ENCODE data around the gene PROSER3.
"Not testable (repeated sequence)": the region's sequence is repeated elsewhere in the genome, so short reads cannot be mapped to it uniquely, and the experiment has no call there.

The PROSER3 gene

DNA sequence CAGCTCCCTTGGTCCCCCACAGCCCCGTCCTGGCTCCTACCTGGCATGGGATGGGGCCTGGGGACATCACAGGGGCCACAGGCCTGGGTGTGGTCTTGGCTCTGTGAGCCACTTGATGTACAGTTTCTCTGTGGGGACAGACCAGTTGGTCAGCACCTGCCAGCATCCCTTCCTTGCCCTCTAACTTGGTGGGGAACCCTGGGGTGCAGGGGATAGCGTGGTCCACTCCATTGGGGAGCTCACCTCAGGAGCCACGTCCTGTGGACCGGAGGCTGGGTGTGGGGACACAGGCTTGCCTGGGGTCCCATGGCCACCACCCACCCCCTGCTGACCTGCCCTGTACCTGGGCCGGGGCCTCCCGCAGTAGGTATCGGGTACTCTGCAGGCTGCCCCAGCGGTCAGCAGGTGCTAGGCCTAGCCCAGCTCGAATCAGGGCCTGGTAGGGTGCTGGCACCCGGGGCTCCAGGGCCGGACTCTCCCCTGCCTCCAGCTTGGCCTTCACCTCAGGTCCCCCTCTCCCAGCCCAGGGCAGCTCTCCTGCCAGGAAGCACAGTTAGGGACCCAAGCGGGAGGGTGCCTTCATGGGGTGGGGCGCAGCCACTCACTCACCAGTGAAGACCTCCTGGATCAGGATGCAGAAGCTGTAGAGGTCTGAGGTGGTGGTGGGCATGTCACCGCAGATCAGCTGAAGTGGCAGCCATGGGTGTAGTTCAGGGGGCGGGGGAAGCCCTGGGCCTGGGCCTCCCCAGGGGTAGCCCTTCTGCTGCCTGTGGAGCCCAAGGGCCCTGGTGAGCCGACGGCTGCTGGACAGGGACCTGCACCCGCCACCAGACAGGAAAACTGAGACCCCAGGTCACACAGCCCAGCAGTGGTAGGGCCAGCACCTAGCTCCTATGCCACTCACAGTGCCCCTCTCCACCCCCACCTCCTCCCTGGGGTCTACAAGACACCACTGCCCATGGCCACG is 32.3 kb downstream of the PROSER3 start:
- DNase-seq (ENCODE audit: low read depth in 2 of 2): no peak

DNA sequence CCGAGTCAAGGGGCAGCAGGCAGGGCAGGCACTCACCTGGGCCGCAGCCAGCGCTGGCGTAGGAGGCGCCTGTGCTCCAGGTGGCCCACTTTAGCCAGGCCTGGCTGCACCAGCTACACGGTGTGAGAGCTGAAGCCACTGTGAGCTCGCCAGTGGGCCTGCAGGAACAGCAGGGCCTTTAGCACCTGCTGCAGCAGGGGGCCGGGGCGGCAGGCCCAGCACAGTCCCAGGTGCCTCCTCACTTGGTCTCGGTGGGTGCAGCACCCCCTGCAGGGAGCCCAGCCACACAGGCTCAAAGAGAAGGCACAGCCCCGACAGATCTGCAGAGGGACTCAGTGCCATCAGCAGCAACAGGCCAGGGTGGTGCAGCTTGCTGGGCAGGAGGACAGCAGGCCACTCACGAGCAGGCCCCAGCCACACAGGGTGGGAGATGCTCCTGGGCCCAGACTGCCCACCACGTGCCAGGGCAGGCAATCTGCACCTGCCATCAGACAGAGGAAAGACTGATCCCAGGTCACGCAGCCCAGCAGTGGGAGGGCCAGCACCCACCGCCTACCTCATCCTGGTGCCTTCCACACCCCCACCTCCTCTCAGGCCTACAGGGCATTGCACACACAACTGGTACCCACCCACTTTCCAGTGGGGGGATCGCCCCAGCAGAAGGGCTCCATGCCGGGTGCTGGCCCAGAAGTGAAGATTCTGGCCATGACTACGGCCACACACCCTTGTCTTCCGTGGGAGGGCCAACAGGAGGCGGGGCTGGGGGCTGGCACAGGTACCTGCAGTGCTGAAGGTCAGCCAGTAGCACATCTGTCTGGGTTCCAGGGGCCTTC is 33.2 kb downstream of the PROSER3 start:
- no peak for DNase-seq (ENCODE audit: low read depth in 2 of 2)

DNA sequence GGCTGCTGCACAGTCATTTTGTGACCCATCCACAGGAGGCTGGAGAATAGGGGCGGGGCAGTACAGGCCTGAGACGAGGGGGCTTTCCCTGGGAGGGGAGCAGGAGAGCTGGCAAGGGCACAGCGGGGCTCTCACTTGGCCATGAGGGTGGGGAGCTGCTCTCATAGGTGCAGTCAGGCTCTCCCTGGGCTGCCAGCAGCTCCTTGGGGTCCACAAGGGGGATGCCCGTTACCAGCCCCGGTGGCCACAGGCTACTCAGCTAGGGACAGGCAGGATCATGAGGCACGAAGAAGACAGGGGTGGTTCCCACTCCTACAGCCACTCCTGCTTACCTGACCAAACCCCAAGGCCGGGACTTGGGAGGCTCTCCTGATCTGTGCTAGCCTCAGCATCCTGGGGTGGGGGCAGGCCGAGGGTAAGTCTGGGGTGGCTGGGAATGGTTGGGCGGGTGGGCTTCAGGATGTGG is 33.9 kb downstream of the PROSER3 start:
- DNase-seq (ENCODE audit: low read depth in 2 of 2): no peak

- no peak for DNase-seq (ENCODE audit: low read depth in 2 of 2)
These were observed 34.3 kb downstream of the PROSER3 start for GRCh38 chr19:35792312-35792711.

DNA sequence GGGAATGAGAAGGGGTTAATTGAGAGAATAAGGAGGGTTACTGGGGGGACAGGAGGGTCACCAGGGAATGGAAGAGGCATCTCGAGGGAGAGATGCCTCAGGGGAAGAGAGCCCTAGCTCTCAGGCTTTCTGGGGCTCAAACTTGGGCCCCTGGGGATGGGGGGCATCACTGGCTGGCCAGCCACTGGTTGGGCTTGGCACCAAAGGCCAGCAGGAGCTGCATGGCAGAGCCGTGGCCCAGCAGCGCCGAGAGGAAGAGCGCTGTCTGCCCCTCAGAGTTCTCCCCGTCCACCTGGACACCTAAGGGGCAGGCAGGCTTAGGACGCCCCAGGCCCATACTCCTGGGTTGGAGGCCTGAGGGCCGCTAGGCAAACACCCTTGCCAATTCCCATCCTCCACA is 34.9 kb downstream of the PROSER3 start:
- DNase-seq (ENCODE audit: low read depth in 2 of 2): no peak

DNA sequence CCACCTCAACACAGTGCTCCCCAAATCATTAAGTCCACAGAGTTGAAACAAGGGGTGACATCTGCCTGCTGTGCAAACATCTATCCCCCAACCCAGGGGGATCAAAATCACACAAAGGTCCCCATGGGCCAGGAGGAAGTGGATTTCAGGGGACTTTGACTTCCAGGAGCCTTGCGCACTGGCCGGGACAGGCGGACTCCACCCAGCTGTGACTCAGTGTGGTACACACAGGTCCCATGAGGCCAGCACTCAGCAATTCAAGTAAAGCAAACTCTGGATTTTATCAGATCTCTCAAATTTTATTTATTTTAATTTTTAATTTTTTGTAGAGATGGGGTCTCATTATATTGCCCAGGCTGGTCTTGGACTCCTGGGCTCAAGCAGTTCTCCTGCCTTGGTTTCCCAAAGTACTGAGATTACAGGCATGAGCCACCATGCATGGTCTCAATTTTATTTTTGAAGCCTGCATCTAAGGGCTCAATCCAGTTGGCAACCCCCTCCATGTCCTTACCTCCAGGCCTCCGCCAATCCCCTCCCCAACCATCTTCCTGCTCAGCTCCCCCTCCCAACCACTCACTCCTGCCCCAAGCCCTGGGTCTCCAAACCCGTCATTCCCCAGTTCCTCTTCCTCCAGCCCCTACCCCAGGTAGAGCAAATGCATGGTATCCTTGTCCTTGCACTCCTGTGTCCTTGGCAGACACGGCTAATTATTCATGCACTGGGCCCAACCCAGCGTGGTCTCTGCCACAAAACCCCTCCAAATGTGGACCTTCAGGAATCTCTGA is 35.6 kb downstream of the PROSER3 start:
- no peak for DNase-seq (ENCODE audit: low read depth in 2 of 2)

DNA sequence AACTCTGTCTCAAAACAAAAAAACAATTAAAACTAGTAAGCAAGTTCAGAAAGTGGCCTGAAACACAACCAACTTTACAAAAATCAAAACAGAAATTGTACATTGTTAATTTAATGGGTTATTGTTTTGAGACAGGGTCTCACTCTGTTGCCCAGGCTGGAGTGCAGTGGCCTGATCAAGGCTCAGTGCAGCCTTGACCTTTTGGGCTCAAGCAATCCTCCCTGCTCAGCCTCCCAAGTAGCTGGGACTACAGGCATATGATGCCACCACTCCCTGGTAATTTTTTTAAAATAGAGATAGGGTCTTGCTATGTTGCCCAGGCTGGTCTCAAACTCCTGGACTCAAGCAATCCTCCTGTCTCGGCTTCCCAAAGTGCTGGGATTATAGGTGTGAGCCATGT is 37.6 kb downstream of the PROSER3 start:
- not testable (repeated sequence) for DNase-seq (ENCODE audit: low read depth in 2 of 2)

GRCh38 chr19:35796645-35797542 is 38.9 kb downstream of the PROSER3 start:
- no peak for DNase-seq (ENCODE audit: low read depth in 2 of 2)

GRCh38 chr19:35797663-35798062 is 39.7 kb downstream of the PROSER3 start:
- no peak for DNase-seq (ENCODE audit: low read depth in 2 of 2)

GRCh38 chr19:35801828-35802227 is 43.9 kb downstream of the PROSER3 start:
- DNase-seq (ENCODE audit: low read depth in 2 of 2): no peak

DNA sequence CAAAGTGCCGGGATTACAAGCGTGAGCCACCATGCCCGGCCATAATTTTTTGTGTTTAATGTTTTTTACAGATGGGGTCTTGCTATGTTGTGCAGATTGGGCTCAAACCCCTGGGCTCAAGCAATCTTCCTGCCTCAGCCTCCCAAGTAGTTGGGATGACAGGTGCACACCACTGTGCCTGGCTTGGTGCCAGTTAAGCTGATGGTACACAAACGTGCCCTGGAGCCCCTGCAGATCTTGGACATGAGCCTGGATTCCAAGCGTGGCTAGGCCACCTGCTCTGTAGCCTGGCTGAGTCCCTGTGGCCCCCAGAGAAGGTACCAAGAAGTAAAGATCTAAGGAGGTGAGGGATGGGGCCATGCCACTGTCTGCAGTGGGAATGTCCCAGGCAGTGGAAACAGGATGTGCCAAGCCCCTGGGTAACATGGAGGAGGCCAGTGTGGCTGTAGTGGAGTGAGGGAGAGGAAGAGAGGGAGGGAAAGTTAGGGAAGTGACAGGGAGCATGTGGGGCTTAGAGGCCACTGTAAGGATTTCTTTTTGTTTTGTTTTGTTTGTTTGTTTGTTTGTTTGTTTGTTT is 47.6 kb downstream of the PROSER3 start:
- DNase-seq (ENCODE audit: low read depth in 2 of 2): no peak

- no peak for DNase-seq (ENCODE audit: low read depth in 2 of 2)
These were observed 48.6 kb downstream of the PROSER3 start for GRCh38 chr19:35806597-35806996.

GRCh38 chr19:35807633-35808032 is 49.7 kb downstream of the PROSER3 start:
- DNase-seq (ENCODE audit: low read depth in 2 of 2): no peak

DNA sequence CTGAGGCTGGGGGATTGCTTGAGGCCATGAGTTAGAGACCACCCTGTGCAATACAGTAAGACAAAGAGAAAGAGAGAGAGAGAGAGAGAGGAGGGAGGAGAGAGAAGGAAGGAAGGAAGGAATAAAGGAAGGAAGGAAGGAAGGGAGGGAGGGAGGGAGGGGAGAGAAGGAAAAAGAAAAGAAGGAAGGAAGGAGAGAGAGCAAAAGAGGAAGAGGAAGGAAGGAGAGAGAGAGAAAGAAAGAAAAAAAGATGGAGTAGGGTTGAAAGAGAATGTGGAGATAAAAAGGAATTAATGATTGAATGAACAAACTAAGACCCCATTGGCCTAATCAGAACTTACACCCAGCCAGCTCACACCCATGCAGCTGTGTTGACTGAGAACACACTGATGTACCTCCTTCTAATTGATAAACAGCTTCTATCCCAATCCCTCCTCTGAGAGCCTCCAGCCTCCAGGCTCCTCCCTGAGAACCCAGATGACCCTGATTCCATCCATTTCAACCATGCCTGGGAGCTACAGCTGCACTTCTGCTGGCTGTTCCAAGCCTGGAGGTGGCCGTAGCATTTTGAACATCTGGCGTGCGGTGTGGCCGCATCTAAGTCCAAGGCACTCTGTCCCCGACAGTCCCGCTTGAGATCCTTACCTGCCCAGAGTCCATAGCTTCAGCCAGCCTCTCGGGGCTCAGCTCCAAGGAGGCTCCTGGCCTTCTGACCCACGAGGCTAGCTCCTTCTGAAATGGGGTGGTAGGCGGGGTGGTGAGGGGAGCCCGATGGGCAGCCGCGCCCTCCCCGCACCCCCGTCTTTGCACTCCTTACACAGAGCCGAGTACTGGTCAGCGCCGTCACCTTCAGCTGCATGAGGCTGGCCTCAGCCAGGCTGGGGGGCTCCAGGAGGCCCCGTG is 53.6 kb downstream of the PROSER3 start:
- no peak for DNase-seq (ENCODE audit: low read depth in 2 of 2)

DNA sequence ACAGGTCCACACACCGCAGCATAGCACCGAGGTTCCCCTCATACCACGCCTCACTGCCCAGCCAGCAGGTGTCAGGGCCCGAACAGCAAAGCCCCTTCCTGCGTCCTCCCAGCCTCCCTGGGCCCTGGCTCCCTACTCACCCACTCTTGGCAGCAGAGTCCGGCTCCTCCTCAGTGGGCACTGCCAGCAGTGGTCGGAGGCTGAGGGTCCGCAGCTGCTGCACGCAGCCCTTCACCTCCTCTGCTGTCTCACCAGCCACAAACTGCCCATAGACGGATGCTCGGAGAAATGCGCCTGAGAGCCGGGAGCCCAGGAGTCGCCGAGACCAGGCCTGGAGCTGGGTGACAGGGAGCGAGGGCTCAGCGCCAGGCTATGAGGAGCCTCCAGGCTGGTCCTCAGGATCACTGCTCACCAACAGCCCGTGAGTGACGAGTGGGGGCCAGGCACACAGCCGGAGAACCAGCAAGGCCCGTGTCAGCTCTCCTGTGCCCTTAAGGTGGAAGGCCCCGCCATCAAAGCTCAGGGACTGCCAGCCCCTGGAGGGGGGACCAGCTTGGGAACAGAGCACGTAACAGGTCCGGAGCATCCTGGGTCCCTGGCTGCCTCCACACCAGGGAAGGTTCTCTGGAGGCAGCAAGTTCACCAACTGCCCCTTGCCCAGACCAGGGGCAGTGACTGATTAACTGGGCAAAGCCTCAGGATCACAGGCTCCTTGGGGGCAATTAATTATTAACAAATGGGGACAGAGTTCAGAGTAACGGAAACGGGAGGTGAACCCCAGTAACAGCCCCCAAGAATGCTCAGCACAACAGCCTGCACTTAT is 54.5 kb downstream of the PROSER3 start, which contains the start of gene PRODH2:
Gene PRODH2, minus strand, starts transcription at position 626 of the 823 bp plus-strand sequence. Its CDS starts 40 bp downstream, at position 586.
- no peak for DNase-seq (ENCODE audit: low read depth in 2 of 2)

DNA sequence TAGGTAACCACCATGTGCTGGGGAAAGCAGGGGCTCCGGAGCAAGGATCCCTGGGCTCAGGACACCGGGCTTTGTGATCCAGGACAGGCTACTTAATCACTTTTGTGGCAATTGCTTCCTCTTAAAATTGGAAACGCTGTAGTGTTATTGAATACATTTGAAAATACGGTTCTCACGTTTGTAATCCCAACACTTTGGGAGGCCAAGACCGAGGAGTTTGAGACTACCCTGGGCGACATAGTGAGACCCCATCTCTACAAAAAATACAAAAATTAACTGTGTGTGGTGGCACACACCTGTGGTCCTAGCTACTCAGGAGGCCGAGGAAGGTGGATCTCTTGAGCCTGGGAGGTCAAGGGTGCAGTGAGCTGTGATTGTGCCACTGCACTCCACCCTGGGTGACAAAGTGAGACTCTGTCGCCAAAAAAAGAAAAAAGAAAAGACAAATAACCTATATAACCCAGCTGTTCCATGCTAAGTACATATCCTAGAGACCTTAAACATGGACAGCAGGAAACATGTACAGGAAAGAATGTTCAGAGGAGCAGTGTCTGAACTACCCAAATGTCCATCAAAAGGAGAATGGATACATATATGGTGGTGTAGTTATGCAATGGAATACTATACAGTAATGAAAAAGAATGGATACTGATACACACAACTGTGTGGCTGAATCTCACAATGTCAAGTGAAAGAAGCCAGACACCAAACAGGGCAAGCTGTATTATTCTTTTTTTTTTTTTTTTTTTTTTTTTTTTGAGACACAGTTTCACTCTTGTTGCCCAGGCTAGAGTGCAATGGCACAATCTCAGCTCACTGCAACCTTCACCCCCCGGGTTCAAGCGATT is 55.3 kb downstream of the PROSER3 start:
- no peak for DNase-seq (ENCODE audit: low read depth in 2 of 2)

DNA sequence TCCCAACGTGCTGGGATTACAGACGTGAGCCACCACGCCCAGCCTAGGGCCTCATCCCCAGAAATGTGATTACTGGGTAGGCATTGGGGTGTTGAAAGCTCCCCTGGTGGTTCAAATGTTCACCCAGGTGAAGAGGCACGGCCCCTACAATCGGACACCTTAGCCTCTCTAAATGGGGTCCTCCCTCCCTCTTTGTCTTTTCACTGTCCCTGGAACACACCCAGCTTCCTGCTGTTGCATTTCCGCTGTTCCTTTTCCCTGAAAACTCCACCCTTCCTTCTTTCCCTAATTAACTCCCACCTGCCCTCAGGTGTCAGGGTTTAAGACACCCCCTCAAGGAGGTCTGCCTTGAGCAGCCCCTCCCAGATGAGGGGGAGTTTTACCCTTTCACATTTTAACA is 58.3 kb downstream of the PROSER3 start:
- DNase-seq (ENCODE audit: low read depth in 2 of 2): no peak

Data from stimulated activated CD8-positive, alpha-beta memory T cell treated with anti-CD3 and anti-CD28 coated beads, Interleukin-7, amount 100 ng/mL, for 4 hours (primary cell).